BJ (cell line): ENCODE measurements around the gene TFF2. TPM values are rescaled to one million over a fixed set of nuclear protein-coding genes. Genes with fewer than 3 reads are reported as not detected.

Source experiments
- CTCF ChIA-PET: fragments of 350-600 bp; formaldehyde crosslinking; extraction: SDS; loops from one replicate; lab custom pipeline; 2021; ENCODE audit warnings: antibody characterized with exemption, inconsistent platforms; lab: Yijun Ruan, JAX
- POLR2A ChIA-PET: fragments of 300-600 bp; sonication (Branson Sonifier 250); formaldehyde crosslinking; extraction: SDS; loops from one replicate; lab custom pipeline; 2021; ENCODE audit warnings: antibody characterized with exemption; lab: Charles Lee
- DNase-seq: peaks from one replicate; pipeline ENCODE4 v3.0.0-alpha.2; 2011; ENCODE audit warnings: low read depth
- H3K27me3 ChIP-seq: 2 replicates; pipeline ENCODE4 v1.6.0; 2011; ENCODE audit warnings: low read length; ENCODE audit not compliant: control insufficient read depth, insufficient read depth
- H3K36me3 ChIP-seq: 2 replicates; pipeline ENCODE4 v1.5.1; 2011; ENCODE audit warnings: low read length; ENCODE audit not compliant: control insufficient read depth, insufficient read depth
- H3K4me3 ChIP-seq: 2 replicates; pipeline ENCODE4 v1.5.1; 2011; ENCODE audit warnings: low read depth, mild to moderate bottlenecking, control low read depth, low read length
- CTCF ChIP-seq: IDR thresholded peaks from 2 replicates; pipeline ENCODE4 v1.5.1; 2011; ENCODE audit warnings: low read depth, mild to moderate bottlenecking, control low read depth, inconsistent platforms, low read length, moderate library complexity; ENCODE audit not compliant: insufficient read depth
- polyA plus RNA-seq: library from polyadenylated mRNA; depleted of rRNA; stranded (reverse); fragments of >200 nt; gene quantifications from 2 replicates; pipeline ENCODE4 v1.2.3, GENCODE V29; 2011

TFF2 gene
- polyA plus RNA-seq, 1 experiment, result not detected

GRCh38 chr21:42302794-42303193, 48.0 kb downstream of the TFF2 start:
- H3K4me3 ChIP-seq, result no peak overlapping the region
- DNase-seq, result no peak
- no peaks in the 10 kb centered on the region for H3K36me3 ChIP-seq
- ChIA-PET CTCF (no interaction called here), POLR2A (no interaction called here)
- no peak for TF ChIP-seq CTCF
- peaks cover 2% of the 10 kb centered on the region; the same call in 1 of the 2 replicates for H3K27me3 ChIP-seq

DNA sequence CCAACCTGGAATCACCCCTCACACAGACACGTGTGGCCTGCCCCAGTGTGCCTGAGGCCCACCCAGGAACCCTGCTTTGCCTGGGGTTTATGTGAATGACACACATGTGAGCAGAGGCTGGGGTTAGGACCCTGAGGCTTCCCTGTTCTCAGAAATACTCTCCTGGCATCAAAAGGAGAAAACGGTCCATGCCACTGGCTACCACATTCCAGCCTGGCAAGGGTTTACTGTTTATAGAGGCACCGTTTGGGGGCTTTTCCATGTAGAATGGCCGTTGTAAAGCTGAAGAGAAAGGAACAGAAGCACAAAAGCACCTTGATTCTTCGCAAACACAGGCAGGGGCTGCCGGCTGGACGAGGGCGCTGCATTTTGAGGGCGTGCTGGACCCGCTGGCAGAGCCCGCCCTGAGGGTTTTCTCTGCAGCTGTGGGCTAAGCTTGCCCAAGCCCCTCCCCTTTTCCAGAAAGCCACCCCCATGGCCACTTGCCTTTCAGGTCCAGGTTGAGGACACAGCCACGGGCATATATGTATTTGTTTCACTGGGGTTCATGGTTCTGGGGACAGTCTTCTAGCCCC, 48.6 kb downstream of the TFF2 start:
- CTCF ChIA-PET, result interaction anchor here (1.0 to 1.7 kb wide), 2 partner anchors 8 to 22 kb away, joined by 3 to 9 read pairs; no protein-coding TSS in a partner anchor
- TF ChIP-seq CTCF, result no peak
- H3K27me3 ChIP-seq, result peaks cover 2% of the 10 kb centered on the region; the same call in 1 of the 2 replicates
- H3K4me3 ChIP-seq, result no peak overlapping the region
- POLR2A ChIA-PET, result no interaction called here
- H3K36me3 ChIP-seq, result no peaks in the 10 kb centered on the region
- DNase-seq, result no peak

GRCh38 chr21:42301371-42302075, 49.3 kb downstream of the TFF2 start:
- ChIA-PET POLR2A (no interaction called here), CTCF (interaction anchor here (1.0 to 1.7 kb wide), 2 partner anchors 9 to 21 kb away, joined by 3 to 9 read pairs; no protein-coding TSS in a partner anchor)
- Histone ChIP-seq H3K36me3 (no peaks in the 10 kb centered on the region), H3K4me3 (no peak overlapping the region), H3K27me3 (no peaks in the 10 kb centered on the region)
- TF ChIP-seq CTCF, result no peak
- DNase-seq, result no peak

- Histone ChIP-seq H3K27me3 (no peaks in the 10 kb centered on the region), H3K4me3 (no peak overlapping the region), H3K36me3 (no peaks in the 10 kb centered on the region)
- no peak for TF ChIP-seq CTCF
- no peak for DNase-seq
- POLR2A ChIA-PET, result no interaction called here
- CTCF ChIA-PET, result interaction anchor here (1.0 to 1.7 kb wide), 2 partner anchors 10 to 21 kb away, joined by 3 to 9 read pairs; no protein-coding TSS in a partner anchor
Observed at GRCh38 chr21:42300956-42301355, 49.8 kb downstream of the TFF2 start.

DNA sequence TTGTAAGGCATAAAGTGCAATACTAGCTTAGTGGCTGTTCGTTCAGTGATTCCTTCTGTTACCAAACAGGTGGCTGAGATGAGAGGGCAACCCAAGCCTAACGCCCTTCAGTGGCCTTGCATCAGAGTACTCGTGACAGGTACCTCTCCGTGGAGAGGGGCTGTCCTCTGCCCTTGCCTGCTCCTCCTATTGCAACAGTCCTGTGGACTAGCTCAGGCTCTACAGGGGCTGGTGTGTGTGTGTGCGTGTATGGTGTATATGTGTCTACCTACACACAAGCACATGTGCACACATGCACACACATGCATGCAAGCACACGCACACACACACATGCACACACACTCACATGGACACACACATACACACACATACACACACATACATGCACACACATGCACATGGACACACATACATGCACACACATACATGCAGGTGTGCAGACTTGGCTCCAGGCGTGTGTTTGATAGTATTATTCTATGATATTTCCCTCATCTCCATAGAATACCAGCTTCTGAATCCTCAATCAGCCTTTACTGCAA, 50.7 kb downstream of the TFF2 start:
- Histone ChIP-seq H3K36me3 (no peaks in the 10 kb centered on the region), H3K27me3 (no peaks in the 10 kb centered on the region), H3K4me3 (no peak overlapping the region)
- no peak for DNase-seq
- POLR2A ChIA-PET, result no interaction called here
- CTCF ChIA-PET, result no interaction called here
- no peak for TF ChIP-seq CTCF
